NT2/D1 (cell line): Measurements from ENCODE around the gene GRAMD4.

Experiments used
- SUZ12 ChIP-seq: IDR thresholded peaks from 2 replicates; pipeline ENCODE4 v1.6.1; 2011; ENCODE audit not compliant: insufficient read length, insufficient read depth; ENCODE audit errors: extremely low read depth
- YY1 ChIP-seq: IDR thresholded peaks from 2 replicates; pipeline ENCODE4 v1.6.1; 2011; ENCODE audit not compliant: insufficient read length, insufficient read depth
- ZNF274 ChIP-seq: IDR thresholded peaks from 2 replicates; pipeline ENCODE4 v1.6.1; 2011; ENCODE audit warnings: mild to moderate bottlenecking, low read depth, low read length

- no peak for TF ChIP-seq ZNF274
- no peak for TF ChIP-seq YY1
- TF ChIP-seq SUZ12 = no peak
Measured at GRCh38 chr22:46669201-46669600, 49.0 kb downstream of the GRAMD4 start.
